ENCODE results near the gene KPTN. TPM values are rescaled to one million over a fixed set of nuclear protein-coding genes. Genes with fewer than 3 reads are reported as not detected.

KPTN gene
- polyA plus RNA-seq, 5 donors: 12.4 to 17.5 (median 13.5) TPM

DNA sequence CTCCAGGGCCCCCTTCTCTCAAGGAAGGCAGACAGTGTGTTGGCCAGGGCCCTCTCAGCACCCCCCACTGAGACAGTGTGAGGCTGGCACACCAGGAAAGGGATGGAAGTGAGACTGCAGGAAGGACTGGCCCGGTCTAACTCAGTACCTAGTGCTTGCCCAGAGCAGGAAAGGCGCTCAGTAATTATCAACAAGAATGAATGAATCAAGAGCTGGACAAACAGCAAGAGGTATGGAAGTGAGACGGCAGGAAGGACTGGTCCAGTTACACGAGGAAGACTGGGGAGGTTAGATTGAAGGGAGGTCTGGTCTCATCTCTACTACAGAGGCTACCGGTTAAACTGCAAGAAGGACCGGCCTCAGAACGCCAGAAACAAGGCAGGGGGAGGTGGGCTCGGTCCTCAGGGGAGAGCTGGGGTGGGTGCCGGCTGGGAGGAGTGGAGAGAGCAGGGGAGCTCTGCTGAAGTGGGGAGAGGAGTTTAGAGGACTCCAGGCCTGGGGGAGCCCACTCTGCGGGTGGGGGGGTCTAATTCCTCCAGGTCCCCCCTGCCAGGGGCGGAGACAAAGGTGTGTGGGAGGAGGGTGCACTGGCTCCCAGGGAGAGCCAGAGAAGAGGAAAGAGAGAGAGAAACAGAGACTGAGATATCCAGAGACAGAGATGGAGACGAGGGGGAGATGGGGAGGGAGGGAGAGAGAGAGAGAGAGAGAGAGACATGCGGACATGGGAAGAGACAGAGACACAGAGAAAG, 13.4 kb downstream of the KPTN start:
- DNase-seq: no peak

DNA sequence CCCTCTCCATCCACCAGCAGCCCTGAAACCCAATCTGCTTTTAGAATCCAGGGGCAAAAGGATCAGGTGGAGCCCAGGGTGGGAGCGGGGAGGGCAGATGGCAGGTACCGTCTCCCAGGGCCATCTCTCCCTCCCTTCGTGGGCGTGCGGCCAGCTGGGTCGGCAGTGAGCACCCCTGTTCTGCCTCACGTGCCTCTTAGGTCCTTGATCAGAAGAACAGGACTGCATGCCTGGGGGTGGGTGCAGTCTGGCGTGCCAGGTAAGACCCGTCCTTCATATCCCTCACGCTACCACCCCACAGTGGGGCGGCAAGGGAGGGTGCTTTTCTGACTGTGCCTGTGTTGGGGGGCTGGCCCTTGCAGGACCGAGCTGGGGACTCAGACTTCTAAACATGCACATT, 14.3 kb downstream of the KPTN start:
- no peak for DNase-seq

DNA sequence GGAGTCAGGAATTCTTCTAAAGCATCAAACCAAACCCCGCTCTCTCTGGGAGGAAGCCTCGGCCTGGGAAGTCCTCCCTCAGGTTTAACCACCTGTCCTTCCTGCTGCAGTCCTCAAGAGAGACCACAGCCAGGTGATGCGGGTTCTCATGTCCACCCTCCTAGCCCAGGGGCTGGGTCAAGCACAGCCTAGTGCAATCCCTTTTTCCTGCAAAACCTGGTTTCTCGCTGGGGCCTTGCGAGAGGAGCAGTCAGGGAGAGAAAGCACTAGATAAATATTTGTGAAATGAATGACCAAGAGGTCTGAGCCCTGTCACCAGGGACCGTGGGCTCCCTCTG, 14.7 kb downstream of the KPTN start:
- DNase-seq: no peak

DNA sequence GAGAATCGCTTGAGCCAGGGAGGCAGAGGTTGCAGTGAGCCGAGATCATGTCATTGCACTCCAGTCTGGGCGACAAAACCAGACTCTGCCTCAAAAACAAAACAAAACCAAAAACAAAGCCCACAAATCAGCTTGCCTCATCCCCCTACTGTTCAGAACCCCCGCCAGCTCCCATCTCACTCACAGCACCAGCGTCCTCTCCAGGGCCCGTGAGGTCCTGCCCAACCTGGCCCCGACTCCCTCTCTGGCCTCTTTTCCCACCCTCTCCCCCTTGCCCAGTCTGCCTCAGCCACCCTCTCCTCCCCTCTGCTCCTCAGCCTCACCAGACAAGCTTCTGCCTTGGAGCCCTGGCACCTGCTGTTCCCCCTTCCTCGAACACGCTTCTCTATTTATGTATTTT, 16.1 kb downstream of the KPTN start:
- DNase-seq: no peak

GRCh38 chr19:47465957-47466356, 18.1 kb downstream of the KPTN start:
- DNase-seq: no peak

GRCh38 chr19:47464675-47465419, 19.2 kb downstream of the KPTN start:
- no peak for DNase-seq

DNA sequence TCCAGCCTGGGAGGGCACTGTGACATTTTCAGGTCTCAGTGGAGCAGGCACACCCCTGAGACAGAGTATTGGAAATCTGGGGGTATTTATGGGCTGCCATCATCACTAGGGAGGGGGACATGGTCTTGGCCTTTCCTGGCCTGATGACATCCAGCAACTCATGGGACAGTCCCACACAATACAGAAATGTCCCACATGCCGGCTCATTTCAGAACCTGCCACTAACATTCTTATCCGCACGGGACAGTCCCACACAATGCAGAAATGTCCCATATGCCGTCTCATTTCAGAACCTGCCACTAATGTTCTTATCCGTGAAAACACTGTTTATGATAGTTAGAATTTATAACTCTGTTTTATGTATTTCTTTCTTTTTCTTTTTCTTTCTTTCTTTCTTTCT, 22.1 kb downstream of the KPTN start:
- DNase-seq: no peak

DNA sequence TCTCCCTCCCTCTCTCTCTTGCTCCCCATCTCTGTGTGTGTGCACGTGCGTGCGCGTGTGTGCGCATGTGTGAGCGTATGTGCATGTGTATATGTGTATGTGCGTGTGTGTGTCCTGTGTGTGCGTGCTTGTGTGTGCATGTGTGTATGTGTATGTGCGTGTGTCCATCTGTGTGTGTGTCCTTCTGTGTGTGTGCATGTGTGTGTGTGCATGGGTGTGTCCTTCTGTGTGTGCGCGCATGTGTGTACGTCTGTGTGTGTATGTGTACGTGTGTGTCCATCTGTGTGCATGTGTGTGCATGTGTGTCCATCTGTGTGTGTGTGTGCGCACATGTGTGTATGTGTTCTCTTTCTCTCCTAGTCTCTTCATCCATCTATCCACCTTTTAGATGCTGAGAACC, 24.5 kb downstream of the KPTN start:
- DNase-seq: no peak

DNA sequence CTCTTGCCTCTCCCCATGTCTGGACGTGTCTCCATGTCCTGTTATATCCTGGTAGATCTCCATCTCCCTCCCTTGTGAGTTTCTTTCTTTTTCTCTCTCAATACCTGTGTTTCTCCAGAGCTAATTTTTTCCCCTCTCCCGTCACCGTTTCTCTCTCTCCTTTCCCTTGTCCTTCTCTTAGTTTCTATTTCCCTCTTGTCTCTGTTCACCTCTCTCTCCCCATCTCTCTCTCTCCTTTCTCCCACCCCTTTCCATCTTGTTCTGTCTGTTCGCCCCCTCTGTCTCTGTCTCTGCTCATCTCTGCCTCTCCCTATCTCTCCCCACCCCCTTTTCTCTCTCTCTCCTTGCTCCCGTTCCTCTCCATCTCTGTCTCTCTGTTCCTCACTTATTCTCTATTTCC, 25.3 kb downstream of the KPTN start:
- no peak for DNase-seq

DNA sequence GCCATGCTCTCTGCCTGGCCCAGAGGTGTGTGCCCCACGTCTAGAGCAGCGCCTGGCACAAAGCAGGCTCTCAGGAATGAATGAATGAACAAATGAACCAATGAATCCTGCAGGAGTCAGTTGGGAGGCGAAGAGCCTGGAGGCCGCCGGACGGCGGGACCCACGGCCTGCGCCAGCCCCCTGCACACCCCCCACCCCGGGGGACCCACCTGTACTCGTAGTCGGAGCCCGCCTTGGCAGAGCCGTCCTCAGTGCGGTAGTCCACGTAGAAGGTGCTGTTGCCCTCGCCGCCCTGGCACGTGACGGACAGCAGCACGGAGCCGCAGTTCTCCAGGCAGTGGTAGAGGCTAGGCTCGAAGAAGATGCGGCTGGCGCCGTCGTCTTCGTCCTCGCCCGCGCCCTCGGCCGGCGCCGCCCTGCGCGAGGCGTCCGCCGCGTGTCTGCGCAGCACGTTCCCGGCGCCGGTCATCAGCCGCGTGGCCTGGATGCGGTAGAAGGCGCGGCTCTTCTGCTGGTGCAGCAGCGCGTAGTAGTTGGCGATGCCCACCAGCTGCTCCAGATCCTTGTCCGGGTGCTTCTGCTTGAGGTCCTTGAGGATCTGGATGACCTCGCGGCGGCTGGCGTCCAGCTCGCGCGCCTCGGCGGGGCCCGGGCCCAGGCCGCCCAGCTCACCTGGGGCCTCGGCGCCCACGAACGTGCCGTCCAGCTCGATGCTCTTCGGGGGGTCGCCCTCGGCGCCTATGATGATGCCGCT, 27.1 kb downstream of the KPTN start:
- DNase-seq: no peak

DNA sequence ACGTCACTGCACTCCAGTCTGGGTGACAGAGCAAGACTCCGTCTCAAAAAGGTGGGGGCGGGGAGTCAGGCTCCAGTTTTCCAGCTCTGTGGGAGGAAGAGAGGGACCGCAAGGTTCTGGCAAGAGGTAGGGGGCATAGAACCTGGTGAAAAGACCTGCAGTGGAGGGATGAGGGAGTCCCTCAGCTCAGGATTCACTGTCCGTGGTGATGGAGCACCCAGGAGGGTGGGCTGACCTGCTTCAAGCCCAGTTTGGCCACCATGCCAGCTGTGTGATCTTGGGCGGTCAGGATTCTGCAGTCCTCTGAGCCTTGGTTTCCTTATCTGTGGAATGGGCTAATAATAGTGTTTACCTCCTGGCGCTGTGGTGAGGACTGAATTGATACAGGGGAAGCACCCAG, 33.5 kb downstream of the KPTN start:
- no peak for DNase-seq

DNA sequence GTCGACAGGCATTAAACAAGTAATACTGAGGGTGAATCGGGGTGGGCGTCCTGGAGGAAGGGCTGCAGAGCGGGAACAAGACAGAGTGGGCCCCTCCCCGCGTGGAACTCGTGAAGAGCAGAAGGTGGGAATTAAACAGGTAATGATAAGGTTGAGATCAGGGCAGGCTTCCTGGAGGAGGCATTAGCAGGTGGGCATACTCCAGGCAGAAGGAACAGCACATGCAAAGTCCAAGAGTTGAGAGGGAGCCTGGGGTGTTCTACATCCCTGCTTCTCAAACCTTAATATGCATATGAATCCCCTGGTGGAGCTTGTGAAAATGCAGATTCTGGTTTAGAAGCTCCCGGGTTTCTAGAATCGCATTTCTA, 35.7 kb downstream of the KPTN start:
- no peak for DNase-seq

GRCh38 chr19:47447470-47448359, 36.3 kb downstream of the KPTN start:
- no peak for DNase-seq

GRCh38 chr19:47446534-47447469, 37.2 kb downstream of the KPTN start:
- DNase-seq: no peak

GRCh38 chr19:47445937-47446402, 38.0 kb downstream of the KPTN start:
- DNase-seq: no peak

DNA sequence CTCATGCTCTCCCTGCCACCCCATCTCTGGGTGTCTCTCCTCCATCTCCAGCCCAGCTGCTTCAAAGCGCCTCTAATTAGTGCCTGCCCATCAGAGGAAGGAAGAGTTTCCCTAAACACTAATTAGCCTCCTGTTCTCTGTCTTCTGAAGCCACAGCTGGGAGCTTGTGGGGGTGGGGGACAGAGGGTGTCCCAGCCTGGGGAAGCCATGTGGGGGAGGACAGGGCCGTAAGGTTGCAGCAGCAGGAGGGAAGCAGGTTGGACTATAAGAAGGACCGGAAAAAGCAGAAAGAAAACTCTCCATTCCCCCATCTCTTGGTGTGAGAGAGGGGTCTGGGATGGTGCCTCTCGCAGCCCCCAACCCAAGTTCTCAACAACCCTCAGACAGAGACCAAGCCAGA, 38.5 kb downstream of the KPTN start:
- no peak for DNase-seq

DNA sequence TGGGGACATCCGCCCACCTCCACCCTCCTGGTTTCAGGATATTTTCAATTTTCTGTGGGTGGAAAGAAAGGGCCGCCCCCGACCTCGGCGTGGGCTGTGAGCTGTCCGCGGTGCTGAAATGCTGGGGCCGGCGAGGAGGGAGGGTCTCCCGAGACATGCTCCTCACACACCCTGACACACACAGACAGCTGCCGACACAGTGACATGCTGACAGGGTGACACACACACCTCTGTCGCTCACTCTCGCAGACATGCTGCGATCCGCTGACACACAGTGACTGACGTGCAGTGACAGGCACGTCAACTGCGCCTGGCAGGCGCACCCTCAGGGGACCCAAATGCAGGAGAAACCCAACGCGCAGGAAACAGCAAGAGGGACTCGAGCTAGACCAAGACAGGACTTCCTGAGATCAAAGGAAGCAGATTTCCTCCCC, 39.6 kb downstream of the KPTN start:
- no peak for DNase-seq

DNA sequence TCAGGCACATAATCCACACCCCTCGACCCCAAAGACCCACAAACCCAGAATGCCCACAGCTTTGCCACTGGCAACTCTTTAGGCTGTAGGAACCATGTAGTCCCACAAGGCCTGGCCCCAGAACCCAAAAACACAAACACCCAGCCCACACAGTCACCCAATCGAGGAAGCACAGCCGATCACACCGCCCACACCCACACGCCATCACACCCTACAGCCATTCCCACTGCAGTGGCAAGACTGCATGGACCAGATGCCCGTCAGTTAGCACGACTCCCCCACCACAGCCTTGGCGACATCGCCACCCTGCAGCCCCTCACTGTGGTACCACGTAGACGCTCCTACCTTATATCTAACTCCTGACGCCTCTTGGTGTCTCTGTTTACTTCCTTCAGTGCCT, 40.7 kb downstream of the KPTN start:
- no peak for DNase-seq

GRCh38 chr19:47438793-47439220, 45.2 kb downstream of the KPTN start:
- DNase-seq: no peak

DNA sequence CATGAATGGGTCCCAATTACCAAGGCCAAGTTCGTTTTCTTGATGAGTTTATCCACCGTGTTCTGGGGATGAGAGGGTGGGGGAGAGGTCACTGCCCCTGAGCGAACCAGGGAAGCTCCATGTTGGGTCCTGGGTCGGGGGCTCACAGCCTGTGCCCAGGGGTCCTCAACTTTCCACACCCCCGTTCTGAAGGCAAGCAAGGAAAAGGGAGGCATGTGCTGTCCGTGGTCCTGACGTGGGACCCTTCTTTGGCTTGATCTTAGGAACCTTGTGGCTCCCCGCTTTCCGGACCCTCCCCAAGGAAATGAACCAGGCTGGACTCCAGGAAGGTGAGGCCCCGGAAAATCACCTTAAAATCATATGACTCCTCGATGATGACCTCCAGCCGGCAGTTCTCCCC, 46.5 kb downstream of the KPTN start:
- DNase-seq: no peak

All from right lung (tissue), 5 donors.